Hypothalamus (tissue), 51 donors: ENCODE data around the gene ECEL1.
A peak's percentile ranks its signal among the peaks of the same experiment; 100 is the strongest.
"Not testable (repeated sequence)": the region's sequence is repeated elsewhere in the genome, so short reads cannot be mapped to it uniquely, and the experiment has no call there.

Experiments
- DNase-seq, 51 donors: peaks; one replicate each; lab custom pipeline; 2025; lab: John Stamatoyannopoulos, UW

The ECEL1 gene

GRCh38 chr2:232463701-232464543 is 23.7 kb downstream of the ECEL1 start:
- DNase-seq: no peak

GRCh38 chr2:232460171-232460570 is 27.5 kb downstream of the ECEL1 start:
- DNase-seq: no peak

- DNase-seq: no peak
These were observed 28.1 kb downstream of the ECEL1 start for GRCh38 chr2:232459419-232460035.

- no peak for DNase-seq
These were observed 28.8 kb downstream of the ECEL1 start for GRCh38 chr2:232458661-232459418.

GRCh38 chr2:232458051-232458660 is 29.5 kb downstream of the ECEL1 start:
- DNase-seq: no peak

- DNase-seq: no peak
These were observed 30.3 kb downstream of the ECEL1 start for GRCh38 chr2:232457121-232458011.

GRCh38 chr2:232456296-232457120 is 31.1 kb downstream of the ECEL1 start:
- DNase-seq: no peak

GRCh38 chr2:232455426-232456255 is 32.0 kb downstream of the ECEL1 start, which contains the start of gene ALPI:
Gene ALPI, plus strand, starts transcription at chr2:232456153. Its CDS starts 47 bp downstream, at chr2:232456200.
- DNase-seq: no peak

GRCh38 chr2:232454630-232455029 is 33.0 kb downstream of the ECEL1 start:
- DNase-seq: no peak

- not testable (repeated sequence) for DNase-seq
These were observed 36.0 kb downstream of the ECEL1 start for GRCh38 chr2:232451645-232452044.

- DNase-seq: no peak
These were observed 37.7 kb downstream of the ECEL1 start for GRCh38 chr2:232449964-232450363.

- peak in 4 of 51 donors; percentile 25 to 50 (median 45) for DNase-seq
These were observed 39.3 kb downstream of the ECEL1 start for GRCh38 chr2:232448304-232448690.

GRCh38 chr2:232447638-232448303 is 39.9 kb downstream of the ECEL1 start:
- peak in 13 of 51 donors; percentile 19 to 62 (median 35) for DNase-seq

- DNase-seq: no peak
These were observed 40.5 kb downstream of the ECEL1 start for GRCh38 chr2:232447091-232447620.

- not testable (repeated sequence) for DNase-seq
These were observed 41.3 kb downstream of the ECEL1 start for GRCh38 chr2:232446266-232446777.

- not testable (repeated sequence) for DNase-seq
These were observed 42.3 kb downstream of the ECEL1 start for GRCh38 chr2:232445149-232445885.
